NCI-H2227 treated with DMSO at 0.1 percent for 48 hours (cell line): ENCODE results near the gene HCRTR1.
"Not testable (repeated sequence)": the region's sequence is repeated elsewhere in the genome, so short reads cannot be mapped to it uniquely, and the experiment has no call there.

Experiments
- DNase-seq: peaks from one replicate; lab custom pipeline; 2025; lab: John Stamatoyannopoulos, UW

Gene HCRTR1

GRCh38 chr1:31581821-31582810, 35.4 kb upstream of the HCRTR1 start:
- DNase-seq, result no peak

GRCh38 chr1:31583082-31583994, 34.2 kb upstream of the HCRTR1 start:
- DNase-seq, result no peak

GRCh38 chr1:31583995-31584868, 33.3 kb upstream of the HCRTR1 start:
- no peak for DNase-seq

GRCh38 chr1:31584869-31585735, 32.4 kb upstream of the HCRTR1 start:
- DNase-seq, result no peak

- no peak for DNase-seq
These were observed 31.6 kb upstream of the HCRTR1 start for GRCh38 chr1:31585736-31586365.

GRCh38 chr1:31586376-31587327, 30.8 kb upstream of the HCRTR1 start:
- no peak for DNase-seq

- DNase-seq, result not testable (repeated sequence)
These were observed 30.2 kb upstream of the HCRTR1 start for GRCh38 chr1:31587328-31587699.

- DNase-seq, result no peak
These were observed 29.6 kb upstream of the HCRTR1 start for GRCh38 chr1:31587720-31588423.

GRCh38 chr1:31588751-31589515, 28.6 kb upstream of the HCRTR1 start:
- no peak for DNase-seq

- no peak for DNase-seq
These were observed 25.9 kb upstream of the HCRTR1 start for GRCh38 chr1:31591425-31592093.

- no peak for DNase-seq
These were observed 25.4 kb upstream of the HCRTR1 start for GRCh38 chr1:31592132-31592531.

- DNase-seq, result no peak
These were observed 24.3 kb upstream of the HCRTR1 start for GRCh38 chr1:31593136-31593665.

- DNase-seq, result peak; percentile 73
These were observed 23.5 kb upstream of the HCRTR1 start for GRCh38 chr1:31593770-31594632.

GRCh38 chr1:31595836-31596736, 21.4 kb upstream of the HCRTR1 start:
- DNase-seq, result no peak

- no peak for DNase-seq
These were observed 20.8 kb upstream of the HCRTR1 start for GRCh38 chr1:31596737-31597097.
